ENCODE results near the gene DNMT3A. TPM values are rescaled to one million over a fixed set of nuclear protein-coding genes. Genes with fewer than 3 reads are reported as not detected.

Gene DNMT3A
- total and polyA plus RNA-seq, 7 donors = 4.4 to 30.2 (median 18.1) TPM

DNA sequence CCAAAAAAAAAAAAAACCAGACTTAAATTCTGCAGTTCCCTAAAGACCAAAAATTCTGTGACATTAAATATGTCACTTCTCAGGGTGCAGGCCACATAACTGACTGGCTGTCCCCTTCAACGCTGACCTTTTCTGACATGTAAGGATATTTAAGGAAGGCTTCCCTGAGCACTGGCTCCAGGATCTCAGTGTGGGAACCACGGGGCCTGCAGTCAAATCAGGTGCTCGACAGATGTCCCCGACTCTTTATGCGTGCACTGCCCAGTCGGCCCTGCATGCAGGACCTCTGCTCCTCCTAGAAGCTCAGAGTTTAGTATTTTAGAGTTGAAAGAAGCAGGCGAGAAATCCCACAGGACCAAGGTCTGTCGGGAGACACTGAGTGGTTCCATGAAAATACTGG is 104.0 kb downstream of the DNMT3A start:
- peaks cover 39 to 100% (median 66%) of the 10 kb centered on the region in 4 donors for H3K36me3 ChIP-seq
- no peaks in the 10 kb centered on the region for H3K27me3 ChIP-seq
- H3K27ac ChIP-seq = no peak overlapping the region
- intact Hi-C loops (cut with DNase I) = no loop called here
- TF ChIP-seq POLR2AphosphoS5 (IDR thresholded peaks at IDR 0.05) (no peak), EP300 (IDR thresholded peaks at IDR 0.05) (no peak), POLR2A (IDR thresholded peaks at IDR 0.05) (no peak)
- TF ChIP-seq, protein P1, sequence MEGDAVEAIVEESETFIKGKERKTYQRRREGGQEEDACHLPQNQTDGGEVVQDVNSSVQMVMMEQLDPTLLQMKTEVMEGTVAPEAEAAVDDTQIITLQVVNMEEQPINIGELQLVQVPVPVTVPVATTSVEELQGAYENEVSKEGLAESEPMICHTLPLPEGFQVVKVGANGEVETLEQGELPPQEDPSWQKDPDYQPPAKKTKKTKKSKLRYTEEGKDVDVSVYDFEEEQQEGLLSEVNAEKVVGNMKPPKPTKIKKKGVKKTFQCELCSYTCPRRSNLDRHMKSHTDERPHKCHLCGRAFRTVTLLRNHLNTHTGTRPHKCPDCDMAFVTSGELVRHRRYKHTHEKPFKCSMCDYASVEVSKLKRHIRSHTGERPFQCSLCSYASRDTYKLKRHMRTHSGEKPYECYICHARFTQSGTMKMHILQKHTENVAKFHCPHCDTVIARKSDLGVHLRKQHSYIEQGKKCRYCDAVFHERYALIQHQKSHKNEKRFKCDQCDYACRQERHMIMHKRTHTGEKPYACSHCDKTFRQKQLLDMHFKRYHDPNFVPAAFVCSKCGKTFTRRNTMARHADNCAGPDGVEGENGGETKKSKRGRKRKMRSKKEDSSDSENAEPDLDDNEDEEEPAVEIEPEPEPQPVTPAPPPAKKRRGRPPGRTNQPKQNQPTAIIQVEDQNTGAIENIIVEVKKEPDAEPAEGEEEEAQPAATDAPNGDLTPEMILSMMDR (IDR thresholded peaks at IDR 0.05) = no peak
- WGBS, 2 donors = 92% methylated on average over 8 of the region's 8 CpGs
- H3K4me1 ChIP-seq = no peaks in the 10 kb centered on the region
- DNase-seq = no peak
- H3K4me3 ChIP-seq = no peak overlapping the region
- H3K9me3 ChIP-seq = no peaks in the 10 kb centered on the region

DNA sequence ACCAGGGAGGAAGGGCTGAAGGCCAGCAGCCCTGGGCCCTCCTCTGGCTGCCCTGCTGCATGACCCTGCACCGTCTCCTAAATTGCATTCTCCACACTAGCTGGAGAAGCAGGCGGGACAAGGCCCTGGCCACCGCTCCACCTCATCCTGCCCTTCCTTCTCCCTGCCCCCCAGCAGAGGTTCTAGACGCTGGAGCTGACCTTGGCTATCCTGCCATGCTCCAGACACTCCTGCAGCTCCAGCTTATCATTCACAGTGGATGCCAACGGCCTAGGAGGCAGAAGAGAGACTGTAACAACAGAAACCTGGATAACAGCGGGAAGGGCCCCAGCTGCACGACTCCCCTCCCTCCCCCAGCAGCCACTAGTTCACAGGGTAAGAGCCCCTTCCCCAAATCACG is 105.0 kb downstream of the DNMT3A start:
- H3K9me3 ChIP-seq = no peaks in the 10 kb centered on the region
- TF ChIP-seq EP300 (IDR thresholded peaks at IDR 0.05) (no peak), POLR2A (IDR thresholded peaks at IDR 0.05) (no peak), POLR2AphosphoS5 (IDR thresholded peaks at IDR 0.05) (no peak)
- TF ChIP-seq, protein P1 (IDR thresholded peaks at IDR 0.05) = no peak
- H3K36me3 ChIP-seq = peaks cover 33 to 100% (median 63%) of the 10 kb centered on the region in 4 donors
- whole genome bisulfite sequencing, 2 donors = 91 to 93% methylated on average over 8 of the region's 8 CpGs
- no peaks in the 10 kb centered on the region for H3K4me1 ChIP-seq
- no peak overlapping the region for H3K4me3 ChIP-seq
- intact Hi-C loops (cut with DNase I) = no loop called here
- no peak for DNase-seq
- no peaks in the 10 kb centered on the region for H3K27me3 ChIP-seq
- H3K27ac ChIP-seq = no peak overlapping the region

DNA sequence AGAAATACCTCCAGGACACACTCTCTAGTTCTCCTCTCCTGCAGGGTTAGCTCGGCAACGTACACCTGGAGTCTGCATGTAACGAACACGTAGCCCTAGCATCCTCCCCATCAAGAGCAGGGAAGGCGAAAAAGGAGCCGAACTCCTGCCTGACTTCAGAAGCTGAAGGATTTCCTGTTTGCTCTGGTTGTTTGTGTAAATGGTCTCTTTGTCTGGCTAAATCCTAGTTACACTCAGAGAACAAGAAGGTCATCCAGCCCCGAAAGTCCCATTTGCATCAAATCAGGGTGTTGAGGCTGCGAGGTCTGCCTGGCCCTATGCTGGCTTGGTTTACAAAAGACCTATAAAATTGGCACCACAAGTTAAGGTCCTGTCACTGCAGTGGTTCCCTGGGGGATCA is 107.0 kb downstream of the DNMT3A start:
- H3K27me3 ChIP-seq = no peaks in the 10 kb centered on the region
- 93 to 94% methylated on average over 8 of the region's 8 CpGs for WGBS, 2 donors
- no peak overlapping the region for H3K4me3 ChIP-seq
- TF ChIP-seq EP300 (IDR thresholded peaks at IDR 0.05) = no peak
- no peak overlapping the region for H3K27ac ChIP-seq
- peaks cover 15 to 84% (median 47%) of the 10 kb centered on the region in 4 donors for H3K36me3 ChIP-seq
- no peaks in the 10 kb centered on the region for H3K9me3 ChIP-seq
- H3K4me1 ChIP-seq = peaks cover 0 to 7% (median 6%) of the 10 kb centered on the region in 4 donors
- intact Hi-C loops (cut with DNase I) = no loop called here
- no peak for DNase-seq

DNA sequence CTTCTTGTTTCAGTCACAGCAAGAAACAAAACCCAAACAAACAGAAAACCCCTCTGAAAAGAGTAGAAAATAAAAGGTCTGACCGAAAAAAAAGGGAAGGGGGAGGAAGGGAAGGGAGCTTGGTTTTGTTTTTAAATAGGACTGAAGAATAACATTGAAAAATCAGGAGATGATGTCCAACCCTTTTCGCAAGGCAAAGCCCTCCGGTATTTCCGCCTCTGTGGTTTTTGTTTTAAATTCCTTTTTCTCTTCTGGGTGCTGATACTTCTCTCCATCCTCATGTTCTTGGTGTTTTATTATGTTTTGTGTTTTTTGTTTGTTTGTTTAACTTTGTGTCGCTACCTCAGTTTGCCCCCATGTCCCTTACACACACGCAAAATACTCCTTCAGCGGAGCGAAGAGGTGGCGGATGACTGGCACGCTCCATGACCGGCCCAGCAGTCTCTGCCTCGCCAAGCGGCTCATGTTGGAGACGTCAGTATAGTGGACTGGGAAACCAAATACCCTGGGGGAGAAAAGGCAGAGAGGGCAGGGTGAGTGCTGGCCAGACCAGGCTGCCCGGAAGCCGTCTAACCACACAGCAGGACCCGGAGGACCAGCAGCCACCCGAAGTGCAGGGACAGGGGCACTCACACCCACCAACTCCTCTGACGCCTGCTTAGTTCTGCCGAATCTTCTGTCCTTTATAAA is 107.7 kb downstream of the DNMT3A start:
- no peaks in the 10 kb centered on the region for H3K9me3 ChIP-seq
- H3K27me3 ChIP-seq = no peaks in the 10 kb centered on the region
- no peak for DNase-seq
- peaks cover 0 to 14% (median 12%) of the 10 kb centered on the region in 4 donors for H3K4me1 ChIP-seq
- intact Hi-C loops (cut with DNase I) = no loop called here
- no peak overlapping the region for H3K4me3 ChIP-seq
- peaks cover 11 to 77% (median 40%) of the 10 kb centered on the region in 4 donors for H3K36me3 ChIP-seq
- no peak overlapping the region for H3K27ac ChIP-seq
- WGBS, 2 donors = 93 to 94% methylated on average over 20 of the region's 20 CpGs
- TF ChIP-seq, protein P1 (IDR thresholded peaks at IDR 0.05) = no peak
- no peak for TF ChIP-seq EP300 (IDR thresholded peaks at IDR 0.05)
- TF ChIP-seq POLR2AphosphoS5 (IDR thresholded peaks at IDR 0.05) = no peak
- TF ChIP-seq POLR2A (IDR thresholded peaks at IDR 0.05) = no peak

DNA sequence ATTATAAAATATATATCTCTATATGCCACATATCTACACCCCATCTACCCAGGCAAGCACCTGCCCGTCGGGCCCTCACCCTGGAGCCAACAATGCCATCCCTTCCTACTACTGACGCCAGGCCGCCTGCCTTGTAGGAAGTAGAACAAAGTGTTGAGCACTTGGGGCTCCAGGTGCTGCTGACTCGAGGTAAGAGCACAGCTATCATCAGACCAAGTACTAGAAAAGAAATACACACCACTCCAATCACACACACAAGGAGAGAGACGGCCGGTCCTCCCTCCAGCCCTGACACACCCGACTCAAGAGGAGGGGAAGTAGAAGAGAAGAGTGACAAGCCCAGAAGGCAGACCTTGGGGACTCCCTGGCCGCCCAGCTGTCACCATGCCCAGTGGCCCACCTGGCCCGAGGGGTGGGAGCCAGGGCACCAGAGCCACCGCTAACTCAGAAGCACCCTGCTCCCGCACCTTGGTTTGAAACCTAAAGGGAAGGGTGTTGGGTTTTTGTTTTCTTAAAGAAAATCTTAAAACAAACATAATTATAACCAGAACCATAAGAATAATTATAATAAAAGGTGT is 109.4 kb downstream of the DNMT3A start:
- Histone ChIP-seq H3K9me3 (no peaks in the 10 kb centered on the region), H3K27me3 (no peaks in the 10 kb centered on the region), H3K4me1 (peaks cover 0 to 22% (median 21%) of the 10 kb centered on the region in 4 donors), H3K36me3 (peaks cover 11 to 60% (median 30%) of the 10 kb centered on the region in 4 donors), H3K27ac (no peak overlapping the region), H3K4me3 (no peak overlapping the region)
- TF ChIP-seq POLR2AphosphoS5 (IDR thresholded peaks at IDR 0.05) (no peak), POLR2A (IDR thresholded peaks at IDR 0.05) (no peak), EP300 (IDR thresholded peaks at IDR 0.05) (no peak)
- TF ChIP-seq, protein P1 (IDR thresholded peaks at IDR 0.05) = no peak
- intact Hi-C loops (cut with DNase I) = no loop called here
- 80 to 85% methylated on average over 12 of the region's 12 CpGs for WGBS, 2 donors
- no peak for DNase-seq

Measured in sigmoid colon (tissue), 7 donors.